Chondrocyte (in vitro differentiated cells): ENCODE measurements around the gene LRIT2. TPM values are rescaled to one million over a fixed set of nuclear protein-coding genes. Genes with fewer than 3 reads are reported as not detected.

Experiments
- DNase-seq: peaks from one replicate; pipeline ENCODE4 v3.0.0; 2021; ENCODE audit warnings: mixed read lengths, low spot score
- H3K27ac Mint-ChIP-seq: one replicate; pipeline ENCODE4 v1.8.0; 2021; ENCODE audit warnings: mild to moderate bottlenecking, moderate library complexity, mixed read lengths; ENCODE audit not compliant: unreplicated experiment
- H3K27me3 Mint-ChIP-seq: 2 replicates; pipeline ENCODE4 v1.8.0; 2021; ENCODE audit warnings: low read depth, mixed read lengths
- H3K36me3 Mint-ChIP-seq: 2 replicates; pipeline ENCODE4 v1.8.0; 2021; ENCODE audit warnings: low read depth, mixed read lengths
- H3K4me1 Mint-ChIP-seq: 2 replicates; pipeline ENCODE4 v1.8.0; 2021; ENCODE audit warnings: low read depth, mild to moderate bottlenecking, mixed read lengths
- H3K4me3 Mint-ChIP-seq: one replicate; pipeline ENCODE4 v1.8.0; 2021; ENCODE audit warnings: mild to moderate bottlenecking, moderate library complexity, mixed read lengths; ENCODE audit not compliant: unreplicated experiment
- H3K9me3 Mint-ChIP-seq: 2 replicates; pipeline ENCODE4 v1.8.0; 2021; ENCODE audit warnings: low read depth, mixed read lengths
- CTCF ChIP-seq: fragments of 200-600 bp; sonication (generic); IDR thresholded peaks from 2 replicates; pipeline ENCODE4 v1.5.0; 2021; ENCODE audit warnings: antibody characterized with exemption, mild to moderate bottlenecking, moderate library complexity
- total RNA-seq: library from RNA; stranded (reverse); gene quantifications from 3 replicates; pipeline ENCODE4 v1.2.1, GENCODE V29; 2021

LRIT2 gene
- total RNA-seq, 1 donor from 2014 or later = not detected

GRCh38 chr10:84193327-84193726 lies 32.0 kb downstream of the LRIT2 start:
- peaks cover 33% of the 10 kb centered on the region for H3K27me3 Mint-ChIP-seq
- H3K4me1 Mint-ChIP-seq = no peaks in the 10 kb centered on the region
- H3K9me3 Mint-ChIP-seq = no peaks in the 10 kb centered on the region
- DNase-seq = no peak
- no peak overlapping the region for H3K4me3 Mint-ChIP-seq
- no peak overlapping the region for H3K27ac Mint-ChIP-seq
- TF ChIP-seq CTCF = no peak
- H3K36me3 Mint-ChIP-seq = peaks cover under 1% of the 10 kb centered on the region

GRCh38 chr10:84191106-84191505 lies 34.2 kb downstream of the LRIT2 start:
- DNase-seq = no peak
- TF ChIP-seq CTCF = no peak
- Mint-ChIP-seq H3K9me3 (no peaks in the 10 kb centered on the region), H3K27ac (no peak overlapping the region), H3K4me1 (no peaks in the 10 kb centered on the region), H3K36me3 (no peaks in the 10 kb centered on the region), H3K27me3 (peaks cover 27% of the 10 kb centered on the region), H3K4me3 (no peak overlapping the region)

GRCh38 chr10:84190621-84191020 lies 34.7 kb downstream of the LRIT2 start:
- no peak for DNase-seq
- TF ChIP-seq CTCF = no peak
- H3K9me3 Mint-ChIP-seq = no peaks in the 10 kb centered on the region
- H3K4me1 Mint-ChIP-seq = no peaks in the 10 kb centered on the region
- no peak overlapping the region for H3K4me3 Mint-ChIP-seq
- H3K27ac Mint-ChIP-seq = no peak overlapping the region
- H3K36me3 Mint-ChIP-seq = no peaks in the 10 kb centered on the region
- H3K27me3 Mint-ChIP-seq = peaks cover 22% of the 10 kb centered on the region

GRCh38 chr10:84188815-84189214 lies 36.5 kb downstream of the LRIT2 start:
- no peak overlapping the region for H3K27ac Mint-ChIP-seq
- H3K27me3 Mint-ChIP-seq = peaks cover 20% of the 10 kb centered on the region
- no peak for DNase-seq
- H3K36me3 Mint-ChIP-seq = no peaks in the 10 kb centered on the region
- no peak overlapping the region for H3K4me3 Mint-ChIP-seq
- H3K9me3 Mint-ChIP-seq = no peaks in the 10 kb centered on the region
- no peaks in the 10 kb centered on the region for H3K4me1 Mint-ChIP-seq
- no peak for TF ChIP-seq CTCF

- no peak for TF ChIP-seq CTCF
- peaks cover 11% of the 10 kb centered on the region for H3K27me3 Mint-ChIP-seq
- H3K36me3 Mint-ChIP-seq = no peaks in the 10 kb centered on the region
- DNase-seq = no peak
- H3K4me1 Mint-ChIP-seq = no peaks in the 10 kb centered on the region
- H3K4me3 Mint-ChIP-seq = no peak overlapping the region
- no peaks in the 10 kb centered on the region for H3K9me3 Mint-ChIP-seq
- no peak overlapping the region for H3K27ac Mint-ChIP-seq
These were observed 39.7 kb downstream of the LRIT2 start for GRCh38 chr10:84185526-84186175.
